ENCODE results near the gene RAP2A. TPM values are rescaled to one million over a fixed set of nuclear protein-coding genes. Genes with fewer than 3 reads are reported as not detected.

Gene RAP2A
- total and polyA plus RNA-seq, 9 of the 15 experiments (the other 6 are each of a cell fraction or from before 2014, with no cell fraction given), result 1.8 to 11.7 (median 5.6) TPM

- TF ChIP-seq PCBP1 (IDR thresholded peaks at IDR 0.05; ENCODE audit: low read depth, low read length, poor library complexity, severe bottlenecking), result no peak
- no peak for TF ChIP-seq CXXC5 (CRISPR knock-in tag; IDR thresholded peaks at IDR 0.05)
Measured at GRCh38 chr13:97388373-97388772, 45.6 kb upstream of the RAP2A start (continued).

GRCh38 chr13:97390941-97391600 is 42.9 kb upstream of the RAP2A start:
- WGBS (ENCODE audit: insufficient coverage, low coverage, missing lambda C conversion rate), result 66% methylated on average over 2 of the region's 3 CpGs
- Histone ChIP-seq H3K4me1 (replicated peaks in 1 of 2; ENCODE audit: control insufficient read depth in 2 of 2, insufficient read depth in 2 of 2, low read length in 2 of 2) (no peaks in the 10 kb centered on the region; a peak in 2 of 5 replicates), H3K4me2 (ENCODE audit: insufficient read depth, low read length) (no peak overlapping the region), H3K27ac (ENCODE audit: extremely low read depth, low read depth, low read length) (no peak overlapping the region), H3K27me3 (ENCODE audit: control insufficient read depth in 2 of 2, insufficient read depth in 2 of 2, low read length in 2 of 2) (no peaks in the 10 kb centered on the region), H3K79me2 (ENCODE audit: control insufficient read depth, insufficient read depth, low read length) (no peaks in the 10 kb centered on the region), H3K4me3 (no peak overlapping the region), H3K9ac (ENCODE audit: insufficient read depth in 1 of 2, low read depth in 2 of 2, low read length in 2 of 2) (no peak overlapping the region), H3K36me3 (ENCODE audit: control insufficient read depth, insufficient read depth, low read length) (peaks cover 3% of the 10 kb centered on the region; the same call in 1 of the 3 replicates), H3K9me1 (ENCODE audit: control insufficient read depth, insufficient read depth, low read length) (no peaks in the 10 kb centered on the region), H4K20me1 (replicated peaks; ENCODE audit: control insufficient read depth, insufficient read depth, low read length) (no peaks in the 10 kb centered on the region), H2AFZ (ENCODE audit: low read depth, low read length) (no peak overlapping the region), H3K9me3 (replicated peaks; ENCODE audit: control insufficient read depth, insufficient read depth, low read depth, low read length) (no peaks in the 10 kb centered on the region)
- FAIRE-seq, result no peak
- no peak for ATAC-seq
- ChIA-PET POLR2A (interaction anchor here (0.6 kb wide), 1 partner anchor 37 kb away, joined by 6 read pairs; no protein-coding TSS in a partner anchor), CTCF (ENCODE audit: low intra/inter-chr PET ratio) (no interaction called here)
- no peak for DNase-seq (ENCODE audit: extremely low read depth in 1 of 4, low spot score in 3 of 4)
- in situ Hi-C loops (cut with MboI) (no loop called here), intact Hi-C loops (cut with micrococcal nuclease) (loop anchor here (10.0 kb wide), 1 partner anchor 184 kb away; no protein-coding TSS in a partner anchor)
- no peak for TF ChIP-seq BDP1 (IDR thresholded peaks at IDR 0.05; ENCODE audit: insufficient read depth, insufficient read length)
- no peak for TF ChIP-seq ZNF197 (CRISPR knock-in tag; IDR thresholded peaks at IDR 0.05; ENCODE audit: low read depth)
- no peak for TF ChIP-seq CBX1 (IDR thresholded peaks at IDR 0.05; ENCODE audit: low read depth)
- no peak for TF ChIP-seq BCLAF1 (IDR thresholded peaks at IDR 0.05; ENCODE audit: borderline replicate concordance in 1 of 2, control insufficient read depth in 1 of 2, low read depth in 2 of 2, low read length in 1 of 2)
- TF ChIP-seq EGR1 (conservative IDR thresholded peaks at IDR 0.05), result no peak
- TF ChIP-seq DPF2 (IDR thresholded peaks at IDR 0.05), result no peak
- no peak for TF ChIP-seq NFRKB (IDR thresholded peaks at IDR 0.05; ENCODE audit: low read depth)
- BruUV-seq (replicated peaks), result no TSS peak
